GM06990 (cell line): ENCODE results near the gene TAS1R3.
A peak's percentile ranks its signal among the peaks of the same experiment; 100 is the strongest.

Experiments
- DNase-seq: peaks from one replicate; pipeline ENCODE4 v3.0.0-alpha.2; 2011; ENCODE audit not compliant: insufficient read length; ENCODE audit errors: extremely low read depth
- H3K27me3 ChIP-seq: replicated peaks from 2 replicates; pipeline ENCODE4 v1.6.0; 2011; ENCODE audit warnings: low read length; ENCODE audit not compliant: control insufficient read depth, insufficient read depth
- H3K36me3 ChIP-seq: 2 replicates; pipeline ENCODE4 v1.5.1; 2011; ENCODE audit warnings: low read length; ENCODE audit not compliant: control insufficient read depth, insufficient read depth
- H3K4me3 ChIP-seq: replicated peaks from 2 replicates; pipeline ENCODE4 v1.5.1; 2011; ENCODE audit warnings: low read depth, mild to moderate bottlenecking, control low read depth, low read length
- CTCF ChIP-seq: IDR thresholded peaks from 2 replicates; pipeline ENCODE4 v1.5.1; 2011; ENCODE audit warnings: low read length, control low read depth, mild to moderate bottlenecking, inconsistent platforms; ENCODE audit not compliant: insufficient read depth, poor library complexity, severe bottlenecking

Gene TAS1R3

GRCh38 chr1:1346501-1346890 is 15.4 kb downstream of the TAS1R3 start:
- H3K27me3 ChIP-seq: no peaks in the 10 kb centered on the region
- H3K4me3 ChIP-seq: no peak overlapping the region
- H3K36me3 ChIP-seq: no peaks in the 10 kb centered on the region; the same call in 1 of the 2 replicates
- no peak for TF ChIP-seq CTCF
- DNase-seq: no peak

GRCh38 chr1:1347026-1347595 is 16.0 kb downstream of the TAS1R3 start:
- no peaks in the 10 kb centered on the region for H3K36me3 ChIP-seq
- DNase-seq: no peak
- H3K27me3 ChIP-seq: no peaks in the 10 kb centered on the region
- no peak overlapping the region for H3K4me3 ChIP-seq
- no peak for TF ChIP-seq CTCF

GRCh38 chr1:1347663-1348419 is 16.8 kb downstream of the TAS1R3 start:
- no peak for DNase-seq
- no peak for TF ChIP-seq CTCF
- peak overlapping the region; percentile 75 for H3K4me3 ChIP-seq

GRCh38 chr1:1348420-1349255 is 17.6 kb downstream of the TAS1R3 start:
- TF ChIP-seq CTCF: no peak
- Histone ChIP-seq H3K27me3 (no peaks in the 10 kb centered on the region; the same call in 1 of the 2 replicates), H3K4me3 (peak overlapping the region; percentile 75), H3K36me3 (no peaks in the 10 kb centered on the region)
- no peak for DNase-seq

More at GRCh38 chr1:1347663-1348419, 16.8 kb downstream of the TAS1R3 start:
- no peaks in the 10 kb centered on the region for H3K36me3 ChIP-seq
- no peaks in the 10 kb centered on the region for H3K27me3 ChIP-seq

- DNase-seq: peak; percentile 81
- Histone ChIP-seq H3K27me3 (no peaks in the 10 kb centered on the region; the same call in 1 of the 2 replicates), H3K36me3 (no peaks in the 10 kb centered on the region), H3K4me3 (peak within 1 kb of the TSS; percentile 75)
- peak; percentile 54 for TF ChIP-seq CTCF
Observed at GRCh38 chr1:1349256-1350012, 18.4 kb downstream of the TAS1R3 start, which contains the start of gene DVL1. Gene DVL1, minus strand, starts transcription at chr1:1349418. Its CDS starts 353 bp downstream, at chr1:1349065.
